Gastrocnemius medialis (tissue), 4 donors: Measurements from ENCODE around the gene VPS16.

Experiments
- CTCF ChIP-seq, 5 experiments: fragments of 450-650 bp in 3 of 5; fragments of 200-600 bp in 2 of 5; sonication (generic) in 2 of 5; IDR thresholded peaks in 4 of 5; conservative IDR thresholded peaks in 1 of 5; 1 replicate in 4 of 5; 2 replicates in 1 of 5; pipeline ENCODE4 v1.5.1; 2016 to 2019; ENCODE audit warnings: antibody characterized with exemption in 5 of 5, mild to moderate bottlenecking in 3 of 5, moderate library complexity in 3 of 5
- POLR2A ChIP-seq, 2 donors: fragments of 450-650 bp; IDR thresholded peaks; one replicate each; pipeline ENCODE4 v1.6.1; 2017; ENCODE audit warnings: antibody characterized with exemption in 2 of 2, mild to moderate bottlenecking in 2 of 2, moderate library complexity in 2 of 2

GRCh38 chr20:2871111-2871465 lies 30.5 kb downstream of the VPS16 start:
- TF ChIP-seq CTCF (IDR thresholded peaks at IDR 0.05 in 4 of 5, conservative IDR thresholded peaks at IDR 0.05 in 1 of 5) (no peak), POLR2A (IDR thresholded peaks at IDR 0.05) (no peak)
